Thyroid gland (tissue), 4 donors: ENCODE measurements around the gene PTPN14.

ENCODE experiments used
- CTCF ChIP-seq, 6 experiments: fragments of 200-600 bp in 3 of 6; fragments of 450-650 bp in 3 of 6; sonication (generic) in 3 of 6; IDR thresholded peaks; one replicate each; pipeline ENCODE4 v1.5.1; 2016 to 2019; ENCODE audit warnings: antibody characterized with exemption in 6 of 6, mild to moderate bottlenecking in 2 of 6, inconsistent platforms in 1 of 6, moderate library complexity in 1 of 6
- POLR2A ChIP-seq, 2 donors: fragments of 450-650 bp; IDR thresholded peaks; one replicate each; pipeline ENCODE4 v1.6.1; 2017; ENCODE audit warnings: antibody characterized with exemption in 2 of 2, mild to moderate bottlenecking in 2 of 2, moderate library complexity in 1 of 2

GRCh38 chr1:214470132-214470531, 81.3 kb downstream of the PTPN14 start:
- TF ChIP-seq CTCF (IDR thresholded peaks at IDR 0.05) (no peak), POLR2A (IDR thresholded peaks at IDR 0.05) (no peak)
